OCI-LY7 (cell line): ENCODE data around the gene DRGX.

Source experiments
- EZH2phosphoT487 ChIP-seq: fragments of 200-600 bp; sonication (generic); IDR thresholded peaks from 2 replicates; pipeline ENCODE4 v1.6.1; 2018; ENCODE audit warnings: low read depth, borderline replicate concordance, mild to moderate bottlenecking, mixed run types, antibody characterized with exemption, low read length, moderate library complexity, mixed read lengths
- TF ChIP-seq, protein P1 (sequence below): fragments of 200-600 bp; sonication (generic); conservative IDR thresholded peaks from 2 replicates; pipeline ENCODE4 v1.5.1; 2014; ENCODE audit warnings: mild to moderate bottlenecking, antibody characterized with exemption, low read length, moderate library complexity, mixed read lengths

- TF ChIP-seq, protein P1, sequence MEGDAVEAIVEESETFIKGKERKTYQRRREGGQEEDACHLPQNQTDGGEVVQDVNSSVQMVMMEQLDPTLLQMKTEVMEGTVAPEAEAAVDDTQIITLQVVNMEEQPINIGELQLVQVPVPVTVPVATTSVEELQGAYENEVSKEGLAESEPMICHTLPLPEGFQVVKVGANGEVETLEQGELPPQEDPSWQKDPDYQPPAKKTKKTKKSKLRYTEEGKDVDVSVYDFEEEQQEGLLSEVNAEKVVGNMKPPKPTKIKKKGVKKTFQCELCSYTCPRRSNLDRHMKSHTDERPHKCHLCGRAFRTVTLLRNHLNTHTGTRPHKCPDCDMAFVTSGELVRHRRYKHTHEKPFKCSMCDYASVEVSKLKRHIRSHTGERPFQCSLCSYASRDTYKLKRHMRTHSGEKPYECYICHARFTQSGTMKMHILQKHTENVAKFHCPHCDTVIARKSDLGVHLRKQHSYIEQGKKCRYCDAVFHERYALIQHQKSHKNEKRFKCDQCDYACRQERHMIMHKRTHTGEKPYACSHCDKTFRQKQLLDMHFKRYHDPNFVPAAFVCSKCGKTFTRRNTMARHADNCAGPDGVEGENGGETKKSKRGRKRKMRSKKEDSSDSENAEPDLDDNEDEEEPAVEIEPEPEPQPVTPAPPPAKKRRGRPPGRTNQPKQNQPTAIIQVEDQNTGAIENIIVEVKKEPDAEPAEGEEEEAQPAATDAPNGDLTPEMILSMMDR = no peak
- TF ChIP-seq EZH2phosphoT487 = no peak
Measured at GRCh38 chr10:49442863-49443262, 47.0 kb upstream of the DRGX start.
